AG04449 (cell line): ENCODE measurements around the gene MYO16.
A peak's percentile ranks its signal among the peaks of the same experiment; 100 is the strongest.
"Not testable (repeated sequence)": the region's sequence is repeated elsewhere in the genome, so short reads cannot be mapped to it uniquely, and the experiment has no call there.

Experiments
- CTCF ChIA-PET: fragments of 350-600 bp; formaldehyde crosslinking; extraction: SDS; loops from one replicate; lab custom pipeline; 2021; ENCODE audit warnings: antibody characterized with exemption; lab: Yijun Ruan, JAX
- POLR2A ChIA-PET: fragments of 400-600, 350-600 bp; formaldehyde crosslinking; extraction: SDS; loops from one replicate; lab custom pipeline; 2020; ENCODE audit warnings: antibody characterized with exemption, inconsistent platforms; lab: Yijun Ruan, JAX
- DNase-seq: peaks from one replicate; pipeline ENCODE4 v3.0.0-alpha.2; 2010; ENCODE audit warnings: low read depth, low spot score
- H3K4me3 ChIP-seq: 2 replicates; pipeline ENCODE4 v1.5.1; 2011; ENCODE audit warnings: low read depth, mild to moderate bottlenecking, control low read depth, low read length
- TF ChIP-seq, protein P1 (sequence below): IDR thresholded peaks from one replicate; pipeline ENCODE4 v1.5.1; 2011; ENCODE audit warnings: mild to moderate bottlenecking, moderate library complexity, low read length, control low read depth, inconsistent platforms; ENCODE audit not compliant: insufficient read depth; ENCODE audit errors: missing control alignments

The MYO16 gene

DNA sequence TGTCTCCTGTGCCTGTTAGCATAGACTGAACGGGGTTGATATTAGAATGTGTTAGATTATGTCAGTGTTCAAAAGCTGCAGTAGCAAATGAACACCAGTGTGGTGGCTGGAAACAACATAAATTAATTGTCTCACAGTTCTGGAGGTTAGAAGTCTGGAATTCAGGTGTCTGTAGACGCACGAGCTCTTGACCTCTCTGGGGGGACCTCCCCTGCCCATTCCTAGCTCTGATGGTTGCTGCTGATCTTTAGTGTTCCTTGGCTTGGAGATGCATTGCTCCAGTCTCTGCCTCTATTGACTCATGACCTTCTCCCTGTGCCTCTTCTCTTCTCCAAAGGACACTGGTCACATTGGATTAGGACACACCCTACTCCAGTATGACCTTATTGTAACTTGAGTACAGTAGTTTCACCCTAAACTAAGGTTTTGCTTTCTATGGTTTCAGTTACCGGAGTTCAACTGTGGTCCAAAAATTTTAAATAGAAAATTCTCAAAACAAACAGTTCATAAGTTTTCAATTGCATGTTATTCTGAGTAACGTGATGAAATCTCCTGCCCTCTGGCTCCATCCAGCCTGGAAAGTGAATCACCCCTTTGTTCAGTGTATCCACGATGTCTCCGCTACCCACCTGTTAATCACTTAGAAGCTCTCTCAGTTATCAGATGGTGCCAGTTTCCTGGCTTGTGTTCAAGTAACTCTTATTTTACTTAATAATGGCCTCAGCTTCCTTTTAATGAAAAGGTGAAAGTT lies 273.2 kb downstream of the MYO16 start:
- no peak for DNase-seq
- ChIA-PET POLR2A (no interaction called here), CTCF (no interaction called here)
- H3K4me3 ChIP-seq = no peak overlapping the region
- TF ChIP-seq, protein P1, sequence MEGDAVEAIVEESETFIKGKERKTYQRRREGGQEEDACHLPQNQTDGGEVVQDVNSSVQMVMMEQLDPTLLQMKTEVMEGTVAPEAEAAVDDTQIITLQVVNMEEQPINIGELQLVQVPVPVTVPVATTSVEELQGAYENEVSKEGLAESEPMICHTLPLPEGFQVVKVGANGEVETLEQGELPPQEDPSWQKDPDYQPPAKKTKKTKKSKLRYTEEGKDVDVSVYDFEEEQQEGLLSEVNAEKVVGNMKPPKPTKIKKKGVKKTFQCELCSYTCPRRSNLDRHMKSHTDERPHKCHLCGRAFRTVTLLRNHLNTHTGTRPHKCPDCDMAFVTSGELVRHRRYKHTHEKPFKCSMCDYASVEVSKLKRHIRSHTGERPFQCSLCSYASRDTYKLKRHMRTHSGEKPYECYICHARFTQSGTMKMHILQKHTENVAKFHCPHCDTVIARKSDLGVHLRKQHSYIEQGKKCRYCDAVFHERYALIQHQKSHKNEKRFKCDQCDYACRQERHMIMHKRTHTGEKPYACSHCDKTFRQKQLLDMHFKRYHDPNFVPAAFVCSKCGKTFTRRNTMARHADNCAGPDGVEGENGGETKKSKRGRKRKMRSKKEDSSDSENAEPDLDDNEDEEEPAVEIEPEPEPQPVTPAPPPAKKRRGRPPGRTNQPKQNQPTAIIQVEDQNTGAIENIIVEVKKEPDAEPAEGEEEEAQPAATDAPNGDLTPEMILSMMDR = no peak

DNA sequence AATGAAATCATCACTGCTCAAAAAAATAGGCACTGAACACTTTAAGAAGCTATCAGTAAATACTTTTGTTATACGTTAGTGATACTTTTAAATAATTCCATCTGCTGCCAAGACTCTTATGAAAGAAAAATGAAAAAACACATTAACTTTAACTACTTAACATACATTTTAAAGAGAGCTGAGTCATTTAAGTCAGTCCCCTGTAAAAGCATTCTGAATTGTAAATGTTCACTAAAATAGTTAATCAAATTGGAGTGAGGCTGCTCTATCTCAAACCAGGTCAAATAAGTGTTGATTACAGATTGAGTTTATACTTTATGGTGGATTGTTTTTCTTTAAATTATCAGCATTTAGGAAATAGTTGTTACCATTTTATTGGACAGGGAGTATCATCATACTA lies 274.2 kb downstream of the MYO16 start:
- DNase-seq = no peak
- POLR2A ChIA-PET = no interaction called here
- TF ChIP-seq, protein P1 = no peak
- H3K4me3 ChIP-seq = no peak overlapping the region
- CTCF ChIA-PET = interaction anchor here (1.0 to 2.3 kb wide), 2 partner anchors 8 to 12 kb away, joined by 5 to 14 read pairs; no protein-coding TSS in a partner anchor

DNA sequence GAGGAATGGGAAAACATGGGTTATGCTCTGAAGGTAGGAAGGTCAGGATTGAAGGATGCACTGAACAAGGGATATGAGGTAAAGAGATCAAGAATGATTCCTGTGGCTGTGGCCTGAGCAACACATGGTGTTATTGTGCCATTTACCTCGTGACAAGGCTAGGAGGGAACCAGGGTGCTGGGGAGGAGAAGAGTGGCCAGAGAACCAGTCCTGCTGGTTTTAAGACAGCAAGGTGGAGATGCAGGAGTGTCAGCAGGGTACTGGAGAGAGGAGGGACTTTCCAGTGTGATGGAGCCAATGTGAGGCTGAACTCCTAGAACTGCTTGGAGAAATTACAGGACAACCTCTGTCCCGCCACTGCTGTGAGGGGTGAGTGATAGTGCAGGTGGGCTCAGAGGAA lies 282.4 kb downstream of the MYO16 start:
- ChIA-PET CTCF (interaction anchor here (1.5 kb wide), 1 partner anchor 14 kb away, joined by 6 read pairs; no protein-coding TSS in a partner anchor), POLR2A (no interaction called here)
- DNase-seq = no peak
- H3K4me3 ChIP-seq = no peak overlapping the region
- TF ChIP-seq, protein P1 = no peak

DNA sequence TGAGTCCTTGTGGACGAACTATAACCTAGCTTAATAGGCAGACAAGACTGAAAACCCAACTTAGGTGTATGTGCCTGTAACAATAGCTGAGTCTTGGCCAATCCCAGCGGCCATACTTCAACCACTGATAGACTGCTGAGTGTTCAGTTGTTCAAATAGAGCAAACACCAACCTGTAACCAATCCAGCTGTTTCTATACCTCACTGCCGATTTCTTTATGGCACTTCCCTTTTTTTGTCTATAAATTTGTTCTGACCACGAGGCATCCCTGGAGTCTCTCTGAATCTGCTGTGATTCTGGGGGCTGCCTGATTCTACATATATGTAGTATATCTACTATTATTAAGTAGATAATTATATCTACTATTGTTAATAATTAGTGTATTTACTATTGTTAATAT lies 284.3 kb downstream of the MYO16 start:
- POLR2A ChIA-PET = not testable (repeated sequence)

DNA sequence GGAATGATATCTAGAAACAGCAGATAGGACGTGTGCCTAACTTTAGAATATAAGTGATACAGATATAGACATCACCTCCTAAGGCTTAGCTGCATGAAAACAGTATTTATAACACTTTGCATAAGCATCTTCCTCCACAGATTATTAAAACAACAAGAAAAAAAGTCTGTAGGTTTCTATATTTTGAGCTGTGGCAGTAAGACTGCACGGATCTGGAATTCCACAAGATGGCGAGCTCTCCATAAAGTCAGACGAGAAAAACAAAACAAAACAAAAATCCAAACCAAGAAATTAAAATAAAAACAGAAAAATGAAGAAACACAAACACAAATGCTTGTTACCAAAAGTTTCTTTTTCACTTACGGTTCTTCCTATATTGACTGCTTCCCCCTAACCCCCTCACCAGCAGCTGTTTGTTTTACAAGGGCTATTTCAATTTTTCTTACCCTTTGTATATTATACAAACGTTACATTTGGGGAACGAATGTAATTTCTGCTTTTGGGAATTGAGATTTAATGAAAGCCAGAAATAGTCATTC lies 285.8 kb downstream of the MYO16 start:
- DNase-seq = no peak
- POLR2A ChIA-PET = interaction anchor here (0.9 kb wide), 1 partner anchor 43 kb away, joined by 3 read pairs; no protein-coding TSS in a partner anchor
- no peak overlapping the region for H3K4me3 ChIP-seq
- TF ChIP-seq, protein P1 = peak; percentile 34
- CTCF ChIA-PET = interaction anchor here (0.8 to 3.3 kb wide), 23 partner anchors 9 to 1272 kb away, joined by 3 to 20 read pairs (median 4); no protein-coding TSS in a partner anchor

More for the DNA sequence above, 284.3 kb downstream of the MYO16 start:
- DNase-seq, H3K4me3 ChIP-seq: not testable (repeated sequence)
- CTCF ChIA-PET = interaction anchor here (0.8 to 3.3 kb wide), 6 partner anchors 9 to 1203 kb away, joined by 3 to 20 read pairs (median 4); no protein-coding TSS in a partner anchor

DNA sequence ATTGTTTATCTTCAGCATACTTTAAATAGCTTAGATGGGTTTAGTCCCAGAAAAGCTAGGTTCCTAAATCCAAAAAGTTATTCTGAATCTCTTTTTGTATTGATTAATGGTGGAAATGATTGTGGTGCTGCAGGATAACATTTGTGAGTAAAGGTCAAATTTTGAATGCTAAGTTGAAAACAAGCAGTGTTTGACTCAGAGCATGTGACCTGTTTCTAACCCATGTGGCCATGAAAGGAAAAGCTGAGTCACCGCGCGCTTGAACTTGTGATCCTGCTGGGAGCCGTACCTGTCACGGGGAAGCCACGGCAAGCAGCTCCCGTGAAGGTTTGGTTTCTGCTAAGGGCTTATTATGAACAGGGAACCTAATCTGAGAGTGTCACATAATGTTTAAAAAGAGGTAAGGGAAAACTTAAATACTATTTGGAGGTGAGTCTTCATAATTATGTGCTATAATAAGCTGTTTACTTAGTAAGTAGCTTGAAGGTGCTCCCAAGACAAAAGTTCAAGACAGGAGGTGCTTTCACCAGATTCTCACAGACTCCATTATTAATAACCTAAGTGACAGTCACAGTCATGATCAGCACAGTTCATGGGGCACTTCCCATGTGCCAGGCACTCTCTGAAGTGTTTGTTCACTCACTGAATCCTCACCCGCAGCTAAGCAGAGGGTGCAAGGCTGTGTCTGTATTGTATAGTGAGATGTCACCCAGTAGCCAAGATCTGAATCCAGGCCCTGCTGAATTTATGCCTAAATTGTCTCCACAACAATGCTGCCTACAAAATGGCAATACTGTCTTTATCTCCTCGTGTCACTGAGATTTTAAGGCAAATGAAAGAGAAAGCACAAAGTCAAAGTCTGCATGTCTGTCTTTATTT lies 286.5 kb downstream of the MYO16 start:
- CTCF ChIA-PET = interaction anchor here (0.8 to 3.3 kb wide), 23 partner anchors 8 to 1271 kb away, joined by 3 to 20 read pairs (median 4); no protein-coding TSS in a partner anchor
- TF ChIP-seq, protein P1 = no peak
- no peak overlapping the region for H3K4me3 ChIP-seq
- POLR2A ChIA-PET = interaction anchor here (0.9 kb wide), 1 partner anchor 42 kb away, joined by 3 read pairs; no protein-coding TSS in a partner anchor
- DNase-seq = no peak
